Common myeloid progenitor, CD34-positive (primary cell): ENCODE data around the gene ZDHHC14.

Source experiments
- CTCF ChIA-PET: fragments of 350-600 bp; sonication (Branson Sonifier 250); formaldehyde crosslinking; loops from one replicate; lab custom pipeline; 2021; ENCODE audit warnings: antibody characterized with exemption; lab: Charles Lee
- POLR2A ChIA-PET: fragments of 350-600 bp; sonication (Branson Sonifier 250); formaldehyde crosslinking; loops from one replicate; lab custom pipeline; 2021; ENCODE audit warnings: antibody characterized with exemption; lab: Charles Lee
- DNase-seq, 3 donors: peaks; one replicate each; pipeline versions ENCODE4 v3.0.0 to v3.0.0-alpha.2; 2013
- H3K27ac ChIP-seq, 2 experiments: 1 replicate in 1 of 2; 2 replicates in 1 of 2; pipeline ENCODE4 v1.7.0; 2013; ENCODE audit warnings: inconsistent platforms in 2 of 2, low read length in 2 of 2, mild to moderate bottlenecking in 2 of 2, low read depth in 1 of 2, moderate library complexity in 1 of 2; ENCODE audit not compliant: severe bottlenecking in 2 of 2, insufficient read depth in 1 of 2, poor library complexity in 1 of 2
- H3K27me3 ChIP-seq, 5 experiments: replicated peaks in 2 of 5; 1 replicate in 3 of 5; 2 replicates in 2 of 5; pipeline versions ENCODE4 v1.6.1 to v1.7.0; 2013; ENCODE audit warnings: low read length in 4 of 5, mild to moderate bottlenecking in 2 of 5, moderate library complexity in 2 of 5, inconsistent platforms in 1 of 5; ENCODE audit not compliant: insufficient read depth in 5 of 5, control insufficient read depth in 4 of 5
- H3K36me3 ChIP-seq, 4 experiments: 1 replicate in 2 of 4; 2 replicates in 2 of 4; pipeline versions ENCODE4 v1.6.1 to v1.7.0; 2013; ENCODE audit warnings: low read length in 3 of 4, control low read depth in 1 of 4, mild to moderate bottlenecking in 1 of 4; ENCODE audit not compliant: control insufficient read depth in 4 of 4, insufficient read depth in 4 of 4
- H3K4me1 ChIP-seq, 4 experiments: 1 replicate in 3 of 4; 2 replicates in 1 of 4; pipeline versions ENCODE4 v1.6.1 to v1.7.1; 2013; ENCODE audit warnings: low read length in 3 of 4, mild to moderate bottlenecking in 3 of 4, control low read depth in 1 of 4, inconsistent platforms in 1 of 4, moderate library complexity in 1 of 4; ENCODE audit not compliant: control insufficient read depth in 4 of 4, insufficient read depth in 4 of 4; ENCODE audit errors: control extremely low read depth in 1 of 4
- H3K4me3 ChIP-seq, 7 experiments: 1 replicate in 4 of 7; 2 replicates in 3 of 7; pipeline versions ENCODE4 v1.5.1 to v1.7.0; 2013; ENCODE audit warnings: mild to moderate bottlenecking in 7 of 7, low read length in 6 of 7, moderate library complexity in 6 of 7, inconsistent platforms in 2 of 7, low read depth in 2 of 7, control low read depth in 1 of 7; ENCODE audit not compliant: insufficient read depth in 4 of 7, control insufficient read depth in 1 of 7; ENCODE audit errors: extremely low read depth in 1 of 7
- H3K9me3 ChIP-seq, 5 experiments: 1 replicate in 4 of 5; 2 replicates in 1 of 5; pipeline versions ENCODE4 v1.6.1 to v1.7.1; 2013; ENCODE audit warnings: low read length in 4 of 5, mild to moderate bottlenecking in 2 of 5, inconsistent platforms in 1 of 5, low read depth in 1 of 5, moderate library complexity in 1 of 5; ENCODE audit not compliant: control insufficient read depth in 4 of 5, insufficient read depth in 2 of 5; ENCODE audit errors: control extremely low read depth in 1 of 5
- WGBS: methylation state at CpG from one replicate; pipeline ENCODE4 v1.1.5; 2013; ENCODE audit not compliant: insufficient coverage; 5-methylcytosine and 5-hydroxymethylcytosine counted together

The ZDHHC14 gene

DNA sequence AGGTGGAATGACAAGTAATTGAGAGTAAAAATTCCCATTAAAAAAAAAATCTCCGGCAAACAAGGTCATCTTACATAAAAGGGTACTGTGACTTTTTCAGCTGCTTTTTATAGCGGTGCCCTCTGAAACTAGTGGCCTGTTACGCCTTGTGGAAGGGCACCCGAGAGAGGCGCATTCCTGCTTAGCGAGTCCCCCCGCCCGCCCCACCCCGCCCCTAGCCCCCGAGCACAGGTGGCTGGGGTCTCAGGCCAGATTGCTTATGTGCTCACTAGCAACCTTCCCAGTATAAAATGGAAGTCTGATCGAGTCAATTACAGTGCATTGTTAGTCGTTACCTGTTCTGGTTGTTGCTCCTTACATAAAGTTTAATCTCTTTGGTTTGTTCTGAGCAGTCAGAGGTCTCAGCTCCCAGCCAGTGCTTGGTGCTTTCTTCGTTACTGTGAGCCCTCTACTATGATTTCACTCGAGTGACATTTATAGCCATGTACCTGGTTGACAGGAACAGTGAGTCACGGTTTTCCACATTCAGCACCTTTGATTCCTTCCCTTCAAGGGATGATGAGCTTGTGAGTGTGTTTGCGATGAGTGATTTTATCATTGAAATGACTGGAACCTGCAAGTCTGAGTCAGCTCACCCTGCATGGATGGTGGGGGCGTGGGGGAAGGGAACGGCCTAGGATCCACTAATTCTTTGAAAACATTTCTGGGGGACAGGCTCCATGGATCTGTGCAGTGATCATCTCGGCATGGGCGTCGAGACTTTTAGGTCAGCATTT, 47.6 kb downstream of the ZDHHC14 start:
- Histone ChIP-seq H3K4me3 (no peak overlapping the region), H3K9me3 (peaks cover 0 to 3% (median 0%) of the 10 kb centered on the region in 5 experiments), H3K4me1 (peaks cover 0 to 4% (median 2%) of the 10 kb centered on the region in 4 experiments), H3K27ac (no peak overlapping the region), H3K36me3 (no peaks in the 10 kb centered on the region), H3K27me3 (no peaks in the 10 kb centered on the region)
- WGBS = 99% methylated on average over 20 of the region's 21 CpGs
- DNase-seq = no peak
- POLR2A ChIA-PET = no interaction called here
- CTCF ChIA-PET = interaction anchor here (1.6 kb wide), 1 partner anchor 78 kb away, joined by 3 read pairs; no protein-coding TSS in a partner anchor

DNA sequence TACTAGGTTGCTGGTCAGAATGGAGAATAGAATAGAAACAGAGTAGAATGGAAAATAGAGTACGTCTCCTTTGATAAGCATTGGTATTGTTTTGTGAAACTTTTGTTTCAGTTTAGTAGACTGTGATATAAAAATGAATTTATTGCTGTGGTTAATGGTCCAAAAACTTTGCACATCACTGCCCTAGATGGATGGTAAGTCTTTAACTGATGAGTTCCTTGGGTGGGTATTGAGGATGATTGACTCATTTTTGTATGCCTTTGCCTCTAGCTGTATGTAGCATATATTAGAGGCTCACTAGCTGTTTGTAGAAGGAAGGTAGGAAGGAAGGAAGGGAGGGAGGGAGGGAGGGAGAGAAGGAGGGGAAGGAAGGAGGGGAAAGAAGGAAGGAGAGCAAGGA, 48.3 kb downstream of the ZDHHC14 start:
- ChIA-PET POLR2A (no interaction called here), CTCF (interaction anchor here (1.6 kb wide), 1 partner anchor 77 kb away, joined by 3 read pairs; no protein-coding TSS in a partner anchor)
- no peaks in the 10 kb centered on the region for H3K27me3 ChIP-seq
- H3K36me3 ChIP-seq = no peaks in the 10 kb centered on the region
- H3K4me3 ChIP-seq = no peak overlapping the region
- 100% methylated on average over 1 of the region's 1 CpG for WGBS
- no peak for DNase-seq
- no peak overlapping the region for H3K27ac ChIP-seq
- peaks cover 0 to 4% (median 2%) of the 10 kb centered on the region in 4 experiments for H3K4me1 ChIP-seq
- H3K9me3 ChIP-seq = peaks cover 0 to 3% (median 0%) of the 10 kb centered on the region in 5 experiments

DNA sequence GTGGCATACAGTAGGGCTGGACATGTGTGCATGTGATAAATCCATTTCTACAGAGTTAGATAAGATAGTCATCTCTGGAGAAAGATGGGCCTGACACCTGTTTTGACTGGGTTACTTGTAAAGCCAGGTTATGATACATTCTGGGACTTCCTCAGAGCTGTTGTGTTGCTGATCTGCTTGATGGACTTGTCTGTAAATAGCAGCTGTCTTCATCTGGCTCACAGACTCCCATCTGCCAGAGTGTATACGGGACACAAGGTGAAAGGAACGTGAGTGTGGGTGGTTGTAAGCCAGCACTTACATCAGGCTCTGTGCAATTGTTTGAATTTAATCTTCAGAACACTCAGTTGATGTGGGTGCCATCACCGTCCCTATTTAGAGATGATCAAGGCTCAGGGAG, 49.8 kb downstream of the ZDHHC14 start:
- no peaks in the 10 kb centered on the region for H3K4me1 ChIP-seq
- H3K27me3 ChIP-seq = no peaks in the 10 kb centered on the region
- ChIA-PET CTCF (interaction anchor here (1.1 kb wide), 1 partner anchor 171 kb away, joined by 3 read pairs; no protein-coding TSS in a partner anchor), POLR2A (no interaction called here)
- WGBS = 100% methylated on average over 3 of the region's 3 CpGs
- H3K27ac ChIP-seq = no peak overlapping the region
- no peak for DNase-seq
- peaks cover 0 to 3% (median 0%) of the 10 kb centered on the region in 5 experiments for H3K9me3 ChIP-seq
- H3K36me3 ChIP-seq = no peaks in the 10 kb centered on the region
- no peak overlapping the region for H3K4me3 ChIP-seq

DNA sequence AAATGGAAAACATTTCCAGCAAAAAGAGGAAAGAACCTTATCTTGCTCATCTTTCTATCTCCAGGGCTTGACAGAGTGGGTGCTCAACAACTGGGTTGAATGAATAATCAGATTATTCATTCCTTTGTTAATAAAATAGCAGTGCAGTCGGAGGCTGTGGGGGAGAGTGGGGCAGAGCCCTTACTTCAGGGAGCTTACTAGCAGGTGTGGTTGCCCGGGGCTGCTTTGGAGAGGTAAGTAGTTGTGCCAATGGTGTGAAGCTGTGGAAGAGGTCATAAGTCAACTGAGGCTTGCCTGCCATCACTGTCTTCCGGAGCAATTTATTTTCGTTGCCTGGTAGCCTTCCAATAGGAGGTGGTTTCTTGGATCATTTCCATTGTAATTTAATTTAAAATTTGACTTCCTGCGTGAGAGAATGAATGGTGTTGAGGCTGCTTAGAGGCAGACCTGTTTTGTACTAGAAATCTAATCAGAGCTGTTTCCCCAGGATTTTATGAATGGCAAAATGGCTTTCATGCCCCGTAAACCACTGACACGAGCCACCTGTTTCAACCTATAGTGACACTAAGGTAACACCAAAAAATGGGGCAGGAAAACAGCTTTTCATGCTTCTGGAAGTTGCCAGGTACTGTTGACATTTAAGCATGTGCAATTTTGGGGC, 51.4 kb downstream of the ZDHHC14 start:
- Histone ChIP-seq H3K27ac (no peak overlapping the region), H3K4me1 (no peaks in the 10 kb centered on the region), H3K36me3 (no peaks in the 10 kb centered on the region), H3K27me3 (no peaks in the 10 kb centered on the region), H3K9me3 (no peaks in the 10 kb centered on the region), H3K4me3 (no peak overlapping the region)
- WGBS = 77% methylated on average over 6 of the region's 7 CpGs
- POLR2A ChIA-PET = no interaction called here
- no peak for DNase-seq
- CTCF ChIA-PET = interaction anchor here (0.8 kb wide), 1 partner anchor 135 kb away, joined by 3 read pairs; no protein-coding TSS in a partner anchor

DNA sequence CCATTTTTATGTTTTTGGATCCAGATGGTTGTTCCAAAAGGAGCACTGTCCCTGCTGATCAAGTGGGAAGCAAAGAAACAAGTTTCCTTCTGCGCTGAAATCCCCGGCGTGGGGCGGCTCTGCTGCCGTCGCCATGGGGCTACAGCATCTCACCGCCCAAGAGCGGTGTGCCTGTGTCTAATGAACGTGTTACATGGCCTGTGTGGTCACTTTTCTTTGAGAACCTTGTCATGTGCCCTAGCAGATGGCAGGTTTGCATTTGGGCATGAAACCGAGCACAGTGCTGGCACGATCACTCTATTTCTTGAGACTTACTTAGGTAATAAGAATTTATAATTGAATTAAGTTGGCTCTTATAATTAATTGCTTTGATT, 51.9 kb downstream of the ZDHHC14 start:
- no peaks in the 10 kb centered on the region for H3K36me3 ChIP-seq
- ChIA-PET CTCF (interaction anchor here (0.8 kb wide), 1 partner anchor 135 kb away, joined by 3 read pairs; no protein-coding TSS in a partner anchor), POLR2A (no interaction called here)
- whole genome bisulfite sequencing = 96% methylated on average over 6 of the region's 11 CpGs
- no peak overlapping the region for H3K27ac ChIP-seq
- DNase-seq = no peak
- H3K27me3 ChIP-seq = no peaks in the 10 kb centered on the region
- no peak overlapping the region for H3K4me3 ChIP-seq
- H3K4me1 ChIP-seq = no peaks in the 10 kb centered on the region
- no peaks in the 10 kb centered on the region for H3K9me3 ChIP-seq

DNA sequence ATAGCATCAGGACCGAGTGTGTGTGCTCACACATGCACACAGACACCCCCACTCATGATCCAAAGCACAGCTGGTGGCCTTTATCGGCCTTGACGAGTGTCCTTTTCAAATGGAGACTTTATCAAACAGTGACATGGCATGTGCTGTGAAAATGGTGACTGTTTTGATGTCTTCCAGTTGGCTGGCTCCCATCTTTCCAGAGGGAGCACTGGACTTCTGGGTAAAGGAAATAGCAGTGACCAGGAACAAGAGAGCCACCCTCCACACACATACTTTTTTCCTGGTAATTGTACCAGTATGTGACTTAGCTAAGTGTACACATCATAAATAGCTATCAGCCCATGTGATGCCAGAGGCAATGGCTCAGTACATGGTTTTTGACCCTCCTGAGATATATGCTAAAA, 52.7 kb downstream of the ZDHHC14 start:
- H3K36me3 ChIP-seq = no peaks in the 10 kb centered on the region
- WGBS = 100% methylated on average over 1 of the region's 3 CpGs
- DNase-seq = no peak
- CTCF ChIA-PET = interaction anchor here (1.0 kb wide), 1 partner anchor 164 kb away, joined by 3 read pairs; no protein-coding TSS in a partner anchor
- no peaks in the 10 kb centered on the region for H3K27me3 ChIP-seq
- no peaks in the 10 kb centered on the region for H3K4me1 ChIP-seq
- no peaks in the 10 kb centered on the region for H3K9me3 ChIP-seq
- no peak overlapping the region for H3K4me3 ChIP-seq
- POLR2A ChIA-PET = no interaction called here
- no peak overlapping the region for H3K27ac ChIP-seq
